Activated T-cell treated with anti-CD3 and anti-CD28 coated beads for 48 hours (primary cell): ENCODE results near the gene SCPEP1.
A peak's percentile ranks its signal among the peaks of the same experiment; 100 is the strongest.

ENCODE experiments used
- DNase-seq: peaks from one replicate; pipeline ENCODE4 v3.0.0-alpha.2; 2020; ENCODE audit warnings: low read depth

Gene SCPEP1

GRCh38 chr17:57043276-57043675, 65.3 kb downstream of the SCPEP1 start:
- DNase-seq, result no peak

- DNase-seq, result no peak
These were observed 67.3 kb downstream of the SCPEP1 start for GRCh38 chr17:57044976-57045867.

GRCh38 chr17:57045868-57046704, 68.2 kb downstream of the SCPEP1 start:
- DNase-seq, result peak; percentile 29

- no peak for DNase-seq
These were observed 68.8 kb downstream of the SCPEP1 start for GRCh38 chr17:57046749-57047148.

GRCh38 chr17:57048096-57048495, 70.2 kb downstream of the SCPEP1 start:
- no peak for DNase-seq

DNA sequence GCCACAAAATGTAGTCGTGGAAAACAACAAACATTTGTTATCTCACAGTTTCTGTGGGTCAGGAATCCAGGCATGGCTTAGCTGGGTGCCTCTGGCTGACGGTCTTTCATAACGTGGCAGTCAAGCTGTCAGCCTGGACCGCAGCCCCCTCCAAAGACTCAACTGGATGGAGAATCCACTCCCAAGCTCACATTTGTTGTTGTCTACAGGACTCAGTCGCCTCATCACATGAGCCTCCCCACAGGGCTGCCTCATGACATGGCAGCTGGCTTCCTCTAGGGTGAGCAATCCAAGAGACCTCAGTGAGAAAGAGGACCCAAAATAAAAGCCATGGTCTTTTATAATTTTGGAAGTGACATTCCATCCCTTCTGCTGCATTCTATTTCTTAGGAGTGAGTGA, 72.4 kb downstream of the SCPEP1 start:
- DNase-seq, result no peak

- DNase-seq, result no peak
These were observed 74.0 kb downstream of the SCPEP1 start for GRCh38 chr17:57051886-57052361.
